Measurements from ENCODE around the gene CFAP92. TPM values are rescaled to one million over a fixed set of nuclear protein-coding genes. Genes with fewer than 3 reads are reported as not detected.

The CFAP92 gene
- total RNA-seq, 2 experiments from 2014 or later, result 0.19 to 0.45 TPM

DNA sequence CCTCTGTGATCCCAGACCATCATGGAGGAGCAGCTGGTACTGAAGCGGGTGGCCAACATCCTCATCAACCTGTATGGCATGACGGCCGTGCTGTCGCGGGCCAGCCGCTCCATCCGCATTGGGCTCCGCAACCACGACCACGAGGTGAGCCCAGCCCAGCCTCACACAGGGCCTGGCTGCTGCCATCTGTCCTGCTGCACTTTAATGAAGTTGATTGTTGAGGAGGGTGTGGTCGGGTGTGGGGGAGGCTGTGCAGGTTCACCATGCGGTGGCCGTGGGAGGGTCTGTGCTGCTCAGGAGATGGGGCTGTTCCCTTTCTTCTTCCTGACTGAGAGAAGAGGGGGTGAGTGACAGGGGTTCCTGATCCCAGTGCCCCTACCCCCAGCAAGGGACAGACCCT lies 83.9 kb downstream of the CFAP92 start:
- intact Hi-C loops (cut with DNase I, micrococcal nuclease), result loop anchor here in 1 of 2 experiments (5.0 kb wide), 1 partner anchor 678 kb away; no protein-coding TSS in a partner anchor
- H3K36me3 Mint-ChIP-seq (ENCODE audit: low read depth), result peaks cover 64% of the 10 kb centered on the region
- TF ChIP-seq, protein P1, sequence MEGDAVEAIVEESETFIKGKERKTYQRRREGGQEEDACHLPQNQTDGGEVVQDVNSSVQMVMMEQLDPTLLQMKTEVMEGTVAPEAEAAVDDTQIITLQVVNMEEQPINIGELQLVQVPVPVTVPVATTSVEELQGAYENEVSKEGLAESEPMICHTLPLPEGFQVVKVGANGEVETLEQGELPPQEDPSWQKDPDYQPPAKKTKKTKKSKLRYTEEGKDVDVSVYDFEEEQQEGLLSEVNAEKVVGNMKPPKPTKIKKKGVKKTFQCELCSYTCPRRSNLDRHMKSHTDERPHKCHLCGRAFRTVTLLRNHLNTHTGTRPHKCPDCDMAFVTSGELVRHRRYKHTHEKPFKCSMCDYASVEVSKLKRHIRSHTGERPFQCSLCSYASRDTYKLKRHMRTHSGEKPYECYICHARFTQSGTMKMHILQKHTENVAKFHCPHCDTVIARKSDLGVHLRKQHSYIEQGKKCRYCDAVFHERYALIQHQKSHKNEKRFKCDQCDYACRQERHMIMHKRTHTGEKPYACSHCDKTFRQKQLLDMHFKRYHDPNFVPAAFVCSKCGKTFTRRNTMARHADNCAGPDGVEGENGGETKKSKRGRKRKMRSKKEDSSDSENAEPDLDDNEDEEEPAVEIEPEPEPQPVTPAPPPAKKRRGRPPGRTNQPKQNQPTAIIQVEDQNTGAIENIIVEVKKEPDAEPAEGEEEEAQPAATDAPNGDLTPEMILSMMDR (IDR thresholded peaks at IDR 0.05), result no peak
- no peaks in the 10 kb centered on the region for H3K4me1 Mint-ChIP-seq (ENCODE audit: low read depth)
- no peaks in the 10 kb centered on the region for H3K27me3 ChIP-seq (ENCODE audit: control insufficient read depth in 1 of 2, insufficient read depth in 2 of 2, low read length in 2 of 2)
- ChIA-PET POLR2A (interaction anchor here (0.6 kb wide), 1 partner anchor 24 kb away, joined by 3 read pairs; no protein-coding TSS in a partner anchor), CTCF (no interaction called here)
- no peaks in the 10 kb centered on the region for H3K27me3 Mint-ChIP-seq
- no peaks in the 10 kb centered on the region for H3K9me3 ChIP-seq (ENCODE audit: control insufficient read depth in 1 of 2, insufficient read depth in 1 of 2, low read length in 2 of 2)
- H3K4me1 ChIP-seq (ENCODE audit: insufficient read depth, low read length), result no peaks in the 10 kb centered on the region
- ATAC-seq (ENCODE audit: poor library complexity) (no peak), DNase-seq (no peak)
- no peaks in the 10 kb centered on the region for H3K9me3 Mint-ChIP-seq
- no peak overlapping the region for H3K4me3 ChIP-seq (ENCODE audit: low read length)
- H3K27ac Mint-ChIP-seq, result no peak overlapping the region
- H3K27ac ChIP-seq (ENCODE audit: low read depth in 1 of 2, low read length in 2 of 2), result no peak overlapping the region
- H3K4me3 Mint-ChIP-seq, result no peak overlapping the region
- peaks cover 88% of the 10 kb centered on the region for H3K36me3 ChIP-seq (ENCODE audit: insufficient read depth, low read length)

DNA sequence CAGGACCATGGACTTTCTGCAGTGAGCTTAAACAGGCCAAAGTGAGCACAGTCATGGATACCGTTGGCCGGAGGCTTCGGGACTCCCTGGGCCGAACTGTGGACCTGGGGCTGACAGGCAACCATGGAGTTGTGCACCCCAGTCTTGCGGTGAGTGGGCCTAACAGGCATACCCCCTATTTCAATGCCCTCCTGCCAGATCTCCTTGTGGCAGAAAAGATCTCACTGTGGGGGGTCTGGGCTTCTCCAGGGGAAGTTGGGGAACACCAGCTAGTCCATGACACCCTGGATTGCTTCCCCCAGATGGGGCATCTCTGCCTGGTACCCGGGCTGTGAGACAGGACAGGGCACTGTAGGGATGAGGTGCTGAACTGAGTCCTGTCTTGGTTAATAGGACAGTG lies 84.9 kb downstream of the CFAP92 start:
- TF ChIP-seq, protein P1 (IDR thresholded peaks at IDR 0.05), result no peak
- intact Hi-C loops (cut with DNase I, micrococcal nuclease), result no loop called here
- Mint-ChIP-seq H3K4me1 (ENCODE audit: low read depth) (no peaks in the 10 kb centered on the region), H3K9me3 (no peaks in the 10 kb centered on the region), H3K36me3 (ENCODE audit: low read depth) (peaks cover 64% of the 10 kb centered on the region), H3K4me3 (no peak overlapping the region), H3K27me3 (no peaks in the 10 kb centered on the region), H3K27ac (no peak overlapping the region)
- no peak overlapping the region for H3K4me3 ChIP-seq (ENCODE audit: low read length)
- no peak for ATAC-seq (ENCODE audit: poor library complexity)
- no peaks in the 10 kb centered on the region for H3K9me3 ChIP-seq (ENCODE audit: control insufficient read depth in 1 of 2, insufficient read depth in 1 of 2, low read length in 2 of 2)
- no peaks in the 10 kb centered on the region for H3K4me1 ChIP-seq (ENCODE audit: insufficient read depth, low read length)
- H3K27me3 ChIP-seq (ENCODE audit: control insufficient read depth in 1 of 2, insufficient read depth in 2 of 2, low read length in 2 of 2), result no peaks in the 10 kb centered on the region
- H3K36me3 ChIP-seq (ENCODE audit: insufficient read depth, low read length), result peaks cover 88% of the 10 kb centered on the region
- ChIA-PET CTCF (no interaction called here), POLR2A (no interaction called here)
- no peak overlapping the region for H3K27ac ChIP-seq (ENCODE audit: low read depth in 1 of 2, low read length in 2 of 2)
- no peak for DNase-seq

DNA sequence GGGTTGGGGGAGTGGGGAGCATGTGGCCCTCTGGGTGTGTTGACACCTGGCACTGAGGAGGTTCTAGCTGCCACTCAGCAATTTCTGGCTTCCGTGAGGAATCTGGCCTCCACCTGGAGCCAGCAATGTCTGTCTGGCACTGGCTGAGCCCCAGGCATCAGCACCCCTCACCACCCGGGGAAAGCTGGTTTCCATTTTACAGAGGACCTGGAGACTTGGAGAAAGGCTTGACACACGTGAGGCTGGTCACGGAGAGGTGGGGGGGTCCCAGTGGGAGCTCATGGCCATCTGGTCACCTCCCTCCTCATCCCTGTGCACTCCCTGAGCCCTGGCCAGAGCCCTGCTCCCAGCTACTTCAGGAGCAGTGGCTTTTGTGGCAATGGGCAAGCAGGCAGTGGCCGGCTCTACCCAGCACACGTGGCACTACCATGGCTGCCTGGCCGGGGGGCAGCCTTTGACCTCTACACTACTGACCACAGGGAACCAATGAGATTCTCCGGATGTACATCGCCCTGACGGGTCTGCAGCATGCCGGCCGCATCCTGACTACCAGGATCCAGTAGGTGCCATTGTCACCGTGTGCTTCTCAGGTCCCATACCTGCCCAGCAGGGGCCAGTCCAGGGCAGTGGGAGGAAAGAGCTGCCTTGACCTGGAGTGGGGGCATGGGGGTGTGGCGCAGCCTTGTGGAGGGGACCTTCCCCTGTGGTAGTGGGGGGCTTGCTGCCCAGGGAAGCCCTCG lies 86.0 kb downstream of the CFAP92 start:
- no peaks in the 10 kb centered on the region for H3K9me3 ChIP-seq (ENCODE audit: control insufficient read depth in 1 of 2, insufficient read depth in 1 of 2, low read length in 2 of 2)
- no peaks in the 10 kb centered on the region for H3K4me1 Mint-ChIP-seq (ENCODE audit: low read depth)
- peaks cover 88% of the 10 kb centered on the region for H3K36me3 ChIP-seq (ENCODE audit: insufficient read depth, low read length)
- no peaks in the 10 kb centered on the region for H3K27me3 ChIP-seq (ENCODE audit: control insufficient read depth in 1 of 2, insufficient read depth in 2 of 2, low read length in 2 of 2)
- H3K4me1 ChIP-seq (ENCODE audit: insufficient read depth, low read length), result no peaks in the 10 kb centered on the region
- no peak overlapping the region for H3K4me3 ChIP-seq (ENCODE audit: low read length)
- no peak overlapping the region for H3K27ac Mint-ChIP-seq
- ChIA-PET CTCF (no interaction called here), POLR2A (no interaction called here)
- H3K36me3 Mint-ChIP-seq (ENCODE audit: low read depth), result peaks cover 60% of the 10 kb centered on the region
- no peak overlapping the region for H3K4me3 Mint-ChIP-seq
- H3K27me3 Mint-ChIP-seq, result no peaks in the 10 kb centered on the region
- DNase-seq (no peak), ATAC-seq (ENCODE audit: poor library complexity) (no peak)
- intact Hi-C loops (cut with DNase I, micrococcal nuclease), result no loop called here
- TF ChIP-seq, protein P1 (IDR thresholded peaks at IDR 0.05), result no peak
- no peaks in the 10 kb centered on the region for H3K9me3 Mint-ChIP-seq
- H3K27ac ChIP-seq (ENCODE audit: low read depth in 1 of 2, low read length in 2 of 2), result no peak overlapping the region
